ENCODE results near the gene FKBP14. TPM values are rescaled to one million over a fixed set of nuclear protein-coding genes. Genes with fewer than 3 reads are reported as not detected.

FKBP14 gene
- total RNA-seq, 1 donor from 2014 or later, result 22.6 TPM

Other genes starting within 250 kb of the FKBP14 start
- gene WIPF3, start 220.2 kb downstream of the FKBP14 start, total RNA-seq, result 2.3 TPM
- gene SCRN1, start 36.9 kb downstream of the FKBP14 start, total RNA-seq, result 61.2 TPM
- 13.1 TPM for gene PLEKHA8, start 1.7 kb upstream of the FKBP14 start, total RNA-seq
- gene MTURN, start 108.3 kb upstream of the FKBP14 start, total RNA-seq, result 27.7 TPM